HG03565 (cell line): ENCODE measurements around the gene PDE8B.
A peak's percentile ranks its signal among the peaks of the same experiment; 100 is the strongest.

ENCODE experiments used
- ATAC-seq: cut with Tn5 transposase; IDR thresholded peaks from one replicate; pipeline ENCODE4 v1.9.1; 2021; ENCODE audit warnings: mild to moderate bottlenecking, moderate library complexity; ENCODE audit not compliant: unreplicated experiment

Gene PDE8B

DNA sequence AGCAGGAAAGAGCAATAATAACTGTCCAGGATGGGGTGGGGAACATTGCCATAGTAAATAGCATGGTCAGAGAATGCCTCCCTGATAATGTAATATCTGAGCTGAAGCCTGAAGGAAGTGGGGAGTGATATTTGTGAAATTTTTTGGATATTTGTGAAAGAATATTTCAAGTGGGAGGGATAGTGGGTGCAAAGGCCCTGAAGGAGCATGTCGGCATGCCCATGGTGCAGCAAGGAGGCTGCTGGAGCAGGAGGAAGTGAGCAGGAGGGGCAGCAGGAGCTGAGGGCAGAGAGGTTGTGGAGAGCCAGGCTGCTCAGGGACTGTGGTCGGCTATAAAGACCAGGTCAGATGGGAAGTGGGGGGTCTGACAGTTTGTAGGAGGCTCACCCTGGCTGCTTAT is 21.1 kb upstream of the PDE8B start:
- no peak for ATAC-seq

DNA sequence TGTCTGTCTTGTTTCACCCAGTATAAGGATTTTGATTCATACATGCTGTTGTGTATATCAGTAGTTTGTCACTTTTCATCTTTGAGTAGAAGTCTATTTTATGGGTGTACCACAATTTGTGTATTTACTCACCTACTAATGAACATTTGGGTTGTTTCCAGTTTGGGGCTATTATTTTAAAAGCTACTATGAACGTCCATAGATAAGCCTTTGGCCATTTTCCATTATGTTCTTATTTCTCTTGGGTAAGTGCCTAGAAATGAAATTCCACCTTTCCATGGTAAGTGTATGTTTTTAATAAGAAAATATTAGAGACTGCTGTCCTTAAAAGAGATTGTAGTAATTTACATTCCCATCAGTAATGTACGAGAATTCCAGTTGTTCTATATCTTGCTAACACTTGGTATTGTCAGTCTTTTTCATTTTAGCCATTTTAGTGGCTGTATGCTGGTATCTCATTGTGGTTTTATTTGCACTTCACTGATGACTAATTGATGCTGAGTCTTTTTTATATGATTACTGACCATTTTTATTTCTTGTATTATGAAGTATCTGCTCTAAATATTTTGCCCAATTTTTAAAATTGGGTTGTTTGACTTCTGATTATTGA is 17.9 kb upstream of the PDE8B start:
- ATAC-seq = no peak

GRCh38 chr5:77194762-77195161 is 15.7 kb upstream of the PDE8B start:
- ATAC-seq = no peak

GRCh38 chr5:77197840-77198554 is 12.5 kb upstream of the PDE8B start:
- ATAC-seq = no peak

- no peak for ATAC-seq
These were observed 9.8 kb upstream of the PDE8B start for GRCh38 chr5:77200663-77201062.

DNA sequence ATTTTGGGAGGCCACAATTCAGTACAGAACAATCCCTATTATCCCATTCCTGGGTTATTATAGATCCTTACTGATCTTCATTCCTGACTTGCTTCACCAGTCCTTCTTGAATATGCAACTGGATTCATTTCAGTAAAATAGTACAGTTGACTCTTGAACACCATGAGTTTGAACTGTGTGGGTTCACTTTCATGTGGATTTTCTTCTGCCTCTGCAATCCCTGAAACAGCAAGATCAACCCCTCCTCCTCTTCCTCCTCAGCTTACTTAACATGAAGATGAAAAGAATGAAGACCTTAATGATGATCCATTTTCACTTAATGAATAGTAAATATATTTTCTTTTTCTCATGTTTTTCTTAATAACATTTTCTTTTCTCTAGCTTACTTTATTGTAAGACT is 8.3 kb upstream of the PDE8B start:
- no peak for ATAC-seq

DNA sequence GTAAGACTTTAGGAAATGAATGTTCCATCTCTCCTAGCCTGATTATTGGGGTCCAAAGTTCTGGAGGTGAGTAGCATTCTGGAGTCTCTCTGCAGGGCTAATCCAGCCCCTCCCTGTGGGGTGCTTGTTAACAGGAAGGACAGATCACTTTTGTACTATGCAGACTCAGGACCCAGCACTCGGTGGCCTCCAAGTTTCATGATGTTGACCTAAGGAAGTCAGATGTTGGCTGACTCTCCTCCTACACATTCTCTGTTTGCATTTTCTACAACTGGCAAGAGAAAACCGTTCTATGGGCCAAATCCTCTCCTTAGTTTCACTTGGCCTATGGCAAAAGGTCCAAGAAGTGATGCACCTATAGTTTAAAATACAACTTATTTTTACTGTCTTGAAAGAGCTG is 5.5 kb upstream of the PDE8B start:
- peak; percentile 40 for ATAC-seq

DNA sequence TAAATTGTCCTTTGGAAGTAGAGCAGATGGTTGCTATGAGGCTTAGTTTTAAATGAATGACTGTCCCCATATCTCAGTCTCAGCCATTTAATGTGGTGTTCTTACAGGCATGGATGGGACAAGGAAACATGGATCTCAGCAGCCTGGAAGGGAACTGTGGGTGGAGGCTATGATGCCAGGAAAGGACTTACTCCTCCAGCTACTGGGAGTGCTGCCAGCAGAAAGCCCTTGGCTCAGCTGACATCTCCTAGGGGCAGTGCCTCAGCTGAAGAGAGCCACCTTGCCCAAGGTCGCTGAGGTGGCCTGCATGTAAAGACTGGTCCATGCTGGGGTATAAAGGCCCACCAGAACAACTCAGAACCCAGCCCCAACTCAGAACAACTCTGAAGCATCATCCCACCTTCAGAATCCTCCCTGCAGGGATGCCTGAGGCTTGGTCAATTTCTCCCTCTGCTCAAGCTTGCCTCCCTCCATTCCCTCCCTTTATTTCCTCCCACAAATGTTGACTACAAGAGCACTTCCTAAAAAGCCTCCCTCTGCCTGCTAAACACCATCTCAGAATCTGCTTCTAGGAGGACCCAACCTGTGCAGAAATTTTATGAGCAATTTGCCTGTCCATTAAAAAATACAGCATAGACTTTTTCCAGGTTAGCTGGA is 1.8 kb upstream of the PDE8B start:
- no peak for ATAC-seq

DNA sequence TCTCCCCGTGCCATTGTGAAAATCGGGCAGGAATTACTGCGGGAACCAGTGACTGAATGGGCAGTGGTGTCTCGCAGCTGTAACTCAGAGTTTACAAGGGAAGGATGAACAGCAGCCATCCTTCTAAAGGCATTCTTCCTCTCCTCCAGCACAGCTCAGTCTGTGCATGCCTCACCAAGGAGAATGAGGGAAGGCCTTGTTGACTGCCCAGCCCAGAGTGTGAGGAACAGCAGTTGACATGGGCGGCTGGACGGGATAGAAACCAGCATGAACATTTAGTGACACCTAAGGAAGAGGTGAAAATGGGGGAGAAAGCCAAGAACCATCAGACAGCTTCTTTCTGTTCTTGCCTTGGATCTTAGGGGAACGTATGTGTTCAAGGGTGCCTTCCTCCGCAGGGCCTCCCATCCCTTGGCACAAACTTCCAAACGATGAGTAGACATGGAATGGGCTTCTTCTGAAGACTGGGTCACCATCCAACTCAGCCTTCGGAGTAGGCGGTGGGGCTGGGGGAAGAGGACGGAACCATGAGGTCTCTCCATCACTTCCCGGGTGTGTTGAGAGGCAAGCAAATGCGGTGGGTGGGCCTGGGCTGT is 887 bp upstream of the PDE8B start:
- no peak for ATAC-seq

DNA sequence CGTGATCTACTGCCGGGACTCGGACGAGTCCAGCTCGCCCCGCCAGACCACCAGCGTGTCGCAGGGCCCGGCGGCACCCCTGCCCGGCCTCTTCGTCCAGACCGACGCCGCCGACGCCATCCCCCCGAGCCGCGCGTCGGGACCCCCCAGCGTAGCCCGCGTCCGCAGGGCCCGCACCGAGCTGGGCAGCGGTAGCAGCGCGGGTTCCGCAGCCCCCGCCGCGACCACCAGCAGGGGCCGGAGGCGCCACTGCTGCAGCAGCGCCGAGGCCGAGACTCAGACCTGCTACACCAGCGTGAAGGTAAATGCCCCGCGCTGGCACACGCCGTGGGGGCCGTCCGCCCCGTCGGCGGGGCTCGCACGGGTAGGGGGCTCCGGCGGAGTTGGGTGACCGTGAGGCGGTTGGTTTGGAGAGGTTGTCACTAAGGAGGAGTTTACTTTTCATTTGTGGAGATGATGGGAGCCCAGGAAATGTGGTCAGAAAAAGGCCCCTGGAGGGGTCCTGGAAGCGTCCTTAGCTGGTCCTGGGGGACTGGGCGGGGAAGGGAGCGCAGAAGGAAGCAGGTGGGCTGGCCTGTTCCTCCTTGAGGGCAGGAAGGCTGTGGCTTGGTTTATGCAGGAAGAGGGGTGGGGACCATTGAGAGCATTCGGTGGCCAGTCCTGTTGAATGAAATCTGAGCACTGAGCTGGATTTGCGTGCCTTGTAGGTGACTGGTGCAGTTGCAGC is 647 bp downstream of the PDE8B start:
- no peak for ATAC-seq

- ATAC-seq = no peak
These were observed 1.2 kb downstream of the PDE8B start for GRCh38 chr5:77211691-77212047.

- no peak for ATAC-seq
These were observed 3.1 kb downstream of the PDE8B start for GRCh38 chr5:77213601-77214000.

DNA sequence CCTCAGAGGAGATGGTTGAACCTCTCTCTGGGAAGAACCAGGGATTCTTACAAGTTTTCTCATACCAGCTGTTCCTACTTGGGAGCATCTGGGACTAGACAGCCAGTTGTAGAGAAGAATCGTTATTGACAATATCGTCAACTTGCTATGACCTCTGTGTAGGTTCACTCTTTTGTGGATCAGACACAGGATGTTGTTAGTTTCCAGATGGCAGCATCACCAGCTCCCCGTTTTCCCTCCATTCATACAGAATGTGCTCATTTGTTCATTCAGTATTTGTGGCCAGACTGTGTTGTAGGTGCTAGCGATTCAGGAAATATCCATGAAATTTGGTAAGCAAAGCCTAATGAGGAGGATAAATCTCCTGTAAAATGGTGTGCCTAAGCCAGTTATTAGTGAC is 3.7 kb downstream of the PDE8B start:
- no peak for ATAC-seq

GRCh38 chr5:77218263-77218662 is 7.8 kb downstream of the PDE8B start:
- ATAC-seq = no peak

- ATAC-seq = no peak
These were observed 10.6 kb downstream of the PDE8B start for GRCh38 chr5:77221115-77221514.

DNA sequence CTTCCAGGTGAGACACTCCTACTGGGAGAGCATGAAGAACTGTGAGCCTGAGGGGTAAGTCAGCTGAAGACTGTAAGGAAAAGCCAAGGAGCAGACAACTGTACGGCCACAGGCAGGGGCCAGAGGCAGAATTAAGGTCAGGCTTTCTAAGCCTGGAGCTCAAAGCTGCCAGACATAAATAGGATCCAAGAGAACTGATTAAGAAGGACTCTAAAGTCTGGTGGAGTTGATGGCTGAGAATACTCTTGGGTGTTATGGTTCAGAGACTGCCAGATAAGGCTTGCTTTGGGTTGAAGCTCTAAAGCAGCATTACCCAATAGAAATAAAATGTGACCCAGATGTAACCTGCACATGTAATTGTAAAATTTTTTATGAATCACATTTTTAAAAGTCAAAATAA is 12.2 kb downstream of the PDE8B start:
- no peak for ATAC-seq

DNA sequence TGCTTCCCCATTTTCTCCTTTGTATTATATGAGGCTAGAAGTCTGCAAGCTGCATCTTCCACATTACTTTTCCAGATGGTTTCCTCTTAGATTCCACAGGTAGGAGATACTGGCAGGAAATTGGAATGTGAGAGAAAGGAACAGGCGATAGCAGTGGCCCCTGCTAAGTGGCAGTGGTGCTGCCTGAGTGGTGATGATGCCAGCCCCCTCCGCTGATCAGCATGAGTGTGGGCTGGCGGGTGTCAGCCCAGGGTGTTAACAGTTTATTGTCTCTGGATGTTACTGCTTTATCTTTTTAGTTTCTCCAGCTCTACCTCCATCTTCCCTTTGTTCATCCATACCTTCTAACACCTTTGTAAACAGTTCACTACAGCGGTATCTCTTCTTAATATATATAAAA is 13.2 kb downstream of the PDE8B start:
- ATAC-seq = no peak

DNA sequence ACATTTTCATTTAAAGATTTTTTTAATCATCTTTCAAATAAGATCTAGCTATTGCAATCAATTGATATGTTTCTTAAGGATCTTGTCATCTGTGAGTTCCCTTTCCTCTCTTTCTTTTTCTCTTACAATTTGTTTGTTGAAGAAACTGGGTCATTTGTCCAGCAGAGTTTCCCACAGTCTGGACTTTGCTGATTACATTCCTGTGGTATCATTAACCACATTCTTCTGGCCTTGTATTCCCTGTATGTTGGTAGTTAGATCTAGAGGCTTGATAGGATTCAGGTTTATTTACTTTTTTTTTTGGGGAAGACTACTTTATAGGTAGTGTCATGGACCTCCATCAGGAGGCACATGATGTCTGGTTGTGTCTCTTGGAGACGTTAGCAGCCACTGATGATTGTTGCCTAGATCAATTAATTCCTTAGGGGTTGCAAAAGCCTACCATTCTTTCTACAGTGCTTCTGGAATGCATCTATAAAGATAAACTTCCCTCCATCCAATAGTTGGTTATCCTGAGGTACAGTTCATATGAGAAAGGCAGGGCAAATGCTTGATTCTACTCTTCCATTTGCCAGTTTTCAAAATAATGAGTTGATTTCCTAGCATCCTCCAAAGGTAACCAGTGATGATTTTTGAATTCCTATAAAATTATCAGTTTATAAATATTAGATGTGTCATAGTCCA is 14.3 kb downstream of the PDE8B start:
- no peak for ATAC-seq

DNA sequence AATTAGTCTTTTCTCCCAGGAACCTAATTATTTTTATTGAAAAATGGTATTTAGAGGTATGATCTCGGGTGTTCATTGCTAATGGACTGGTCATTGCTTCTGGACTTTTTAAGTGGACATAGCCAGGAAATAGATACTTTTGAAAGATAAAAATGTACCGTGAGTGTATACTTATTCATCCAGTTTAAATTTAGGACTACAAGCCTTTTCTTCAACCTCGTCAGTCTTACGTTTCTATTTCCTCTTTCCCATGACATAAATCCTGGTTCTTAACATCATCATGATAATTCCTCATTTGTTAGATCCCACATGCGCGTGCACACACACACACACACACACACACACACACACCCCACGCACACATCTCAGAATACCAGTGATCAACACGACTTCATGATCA is 15.1 kb downstream of the PDE8B start:
- ATAC-seq = no peak

DNA sequence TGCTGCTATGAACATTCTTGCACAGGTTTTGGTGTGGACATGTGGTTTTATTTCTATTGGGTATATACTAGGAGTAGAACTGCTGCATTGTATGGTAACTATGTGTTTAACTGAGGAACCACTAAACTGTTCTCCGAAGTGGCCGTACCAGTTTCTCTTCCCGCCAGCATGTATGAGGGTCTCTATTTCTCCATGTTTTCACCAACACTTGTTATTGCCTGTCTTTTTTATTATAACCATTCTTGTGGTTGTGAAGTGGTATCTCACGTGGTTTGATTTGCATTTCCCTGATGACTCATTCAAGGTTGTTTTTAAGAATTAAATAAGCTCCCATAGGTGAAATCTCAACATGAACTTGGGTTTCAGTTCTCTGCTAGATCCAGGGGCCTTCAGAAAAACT is 19.4 kb downstream of the PDE8B start:
- no peak for ATAC-seq
